ENCODE data around the gene ELOVL5.

Gene ELOVL5

GRCh38 chr6:53240761-53241160, 108.0 kb downstream of the ELOVL5 start:
- Histone ChIP-seq H3K4me3 (ENCODE audit: low read length) (no peak overlapping the region), H3K9me2 (replicated peaks; ENCODE audit: insufficient read depth, low read length) (no peaks in the 10 kb centered on the region), H3F3A (ENCODE audit: insufficient read depth, low read length) (0 out of 2 replicates have a peak, but pooled peaks cover 5% of the 10 kb centered on the region), H3K4me2 (ENCODE audit: low read depth, low read length) (no peak overlapping the region), H3K9me3 (replicated peaks; ENCODE audit: insufficient read depth, low read length) (no peaks in the 10 kb centered on the region), H3K27me3 (replicated peaks; ENCODE audit: insufficient read depth, low read length) (no peaks in the 10 kb centered on the region), H3K79me2 (ENCODE audit: low read length) (no peaks in the 10 kb centered on the region), H3K9ac (ENCODE audit: low read length) (no peak overlapping the region), H4K20me1 (ENCODE audit: insufficient read depth, low read length) (no peaks in the 10 kb centered on the region), H3K27ac (ENCODE audit: low read length) (no peak overlapping the region), H2AFZ (ENCODE audit: low read length) (no peak overlapping the region), H3K4me1 (ENCODE audit: low read length) (peaks cover 19% of the 10 kb centered on the region), H3K36me3 (replicated peaks; ENCODE audit: insufficient read depth, low read length) (no peaks in the 10 kb centered on the region)
- DNase-seq: no peak
- TF ChIP-seq EZH2phosphoT487 (IDR thresholded peaks at IDR 0.05; ENCODE audit: low read length) (no peak), EZH2 (optimal IDR thresholded peaks at IDR 0.05; ENCODE audit: low read depth, low read length) (no peak)
- TF ChIP-seq, protein P1, sequence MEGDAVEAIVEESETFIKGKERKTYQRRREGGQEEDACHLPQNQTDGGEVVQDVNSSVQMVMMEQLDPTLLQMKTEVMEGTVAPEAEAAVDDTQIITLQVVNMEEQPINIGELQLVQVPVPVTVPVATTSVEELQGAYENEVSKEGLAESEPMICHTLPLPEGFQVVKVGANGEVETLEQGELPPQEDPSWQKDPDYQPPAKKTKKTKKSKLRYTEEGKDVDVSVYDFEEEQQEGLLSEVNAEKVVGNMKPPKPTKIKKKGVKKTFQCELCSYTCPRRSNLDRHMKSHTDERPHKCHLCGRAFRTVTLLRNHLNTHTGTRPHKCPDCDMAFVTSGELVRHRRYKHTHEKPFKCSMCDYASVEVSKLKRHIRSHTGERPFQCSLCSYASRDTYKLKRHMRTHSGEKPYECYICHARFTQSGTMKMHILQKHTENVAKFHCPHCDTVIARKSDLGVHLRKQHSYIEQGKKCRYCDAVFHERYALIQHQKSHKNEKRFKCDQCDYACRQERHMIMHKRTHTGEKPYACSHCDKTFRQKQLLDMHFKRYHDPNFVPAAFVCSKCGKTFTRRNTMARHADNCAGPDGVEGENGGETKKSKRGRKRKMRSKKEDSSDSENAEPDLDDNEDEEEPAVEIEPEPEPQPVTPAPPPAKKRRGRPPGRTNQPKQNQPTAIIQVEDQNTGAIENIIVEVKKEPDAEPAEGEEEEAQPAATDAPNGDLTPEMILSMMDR (IDR thresholded peaks at IDR 0.05; ENCODE audit: low read length): no peak

DNA sequence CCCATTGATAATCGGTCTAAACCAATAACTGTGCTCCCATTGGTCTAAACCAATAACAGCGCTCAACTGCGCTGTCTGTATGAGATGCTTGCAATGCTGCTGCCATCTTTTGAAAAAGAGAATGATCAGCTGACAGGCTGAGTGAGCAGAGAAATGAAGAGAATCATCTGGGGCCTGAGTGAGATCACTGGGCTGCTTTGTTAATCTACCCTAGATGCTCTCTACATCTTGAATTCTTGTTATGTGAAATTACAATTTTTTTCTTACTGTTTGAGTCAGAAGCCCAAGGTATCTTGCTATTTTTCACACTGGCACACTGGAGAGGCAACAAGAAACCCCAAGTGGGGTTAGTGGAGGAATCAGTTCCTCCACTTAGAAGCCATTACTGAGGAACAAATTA, 108.6 kb downstream of the ELOVL5 start:
- Histone ChIP-seq H3K4me1 (ENCODE audit: low read length) (peaks cover 19% of the 10 kb centered on the region), H3K4me3 (ENCODE audit: low read length) (no peak overlapping the region), H3K27me3 (replicated peaks; ENCODE audit: insufficient read depth, low read length) (no peaks in the 10 kb centered on the region), H3K36me3 (replicated peaks; ENCODE audit: insufficient read depth, low read length) (no peaks in the 10 kb centered on the region), H3K4me2 (ENCODE audit: low read depth, low read length) (no peak overlapping the region), H3K9ac (ENCODE audit: low read length) (no peak overlapping the region), H2AFZ (ENCODE audit: low read length) (no peak overlapping the region), H3K27ac (ENCODE audit: low read length) (no peak overlapping the region), H4K20me1 (ENCODE audit: insufficient read depth, low read length) (no peaks in the 10 kb centered on the region), H3K79me2 (ENCODE audit: low read length) (no peaks in the 10 kb centered on the region), H3K9me3 (replicated peaks; ENCODE audit: insufficient read depth, low read length) (no peaks in the 10 kb centered on the region), H3F3A (ENCODE audit: insufficient read depth, low read length) (0 out of 2 replicates have a peak, but pooled peaks cover 5% of the 10 kb centered on the region), H3K9me2 (replicated peaks; ENCODE audit: insufficient read depth, low read length) (no peaks in the 10 kb centered on the region)
- TF ChIP-seq EZH2 (optimal IDR thresholded peaks at IDR 0.05; ENCODE audit: low read depth, low read length) (no peak), EZH2phosphoT487 (IDR thresholded peaks at IDR 0.05; ENCODE audit: low read length) (no peak)
- TF ChIP-seq, protein P1 (IDR thresholded peaks at IDR 0.05; ENCODE audit: low read length): no peak
- no peak for DNase-seq

- H3K4me3 ChIP-seq (ENCODE audit: low read length): no peak overlapping the region
- no peak overlapping the region for H3K9ac ChIP-seq (ENCODE audit: low read length)
- H4K20me1 ChIP-seq (ENCODE audit: insufficient read depth, low read length): no peaks in the 10 kb centered on the region
- H3K27me3 ChIP-seq (replicated peaks; ENCODE audit: insufficient read depth, low read length): no peaks in the 10 kb centered on the region
- H3F3A ChIP-seq (ENCODE audit: insufficient read depth, low read length): 0 out of 2 replicates have a peak, but pooled peaks cover 5% of the 10 kb centered on the region
- H3K79me2 ChIP-seq (ENCODE audit: low read length): no peaks in the 10 kb centered on the region
- no peaks in the 10 kb centered on the region for H3K9me2 ChIP-seq (replicated peaks; ENCODE audit: insufficient read depth, low read length)
- no peaks in the 10 kb centered on the region for H3K36me3 ChIP-seq (replicated peaks; ENCODE audit: insufficient read depth, low read length)
- no peak overlapping the region for H3K4me2 ChIP-seq (ENCODE audit: low read depth, low read length)
- H3K27ac ChIP-seq (ENCODE audit: low read length): no peak overlapping the region
- H3K9me3 ChIP-seq (replicated peaks; ENCODE audit: insufficient read depth, low read length): no peaks in the 10 kb centered on the region
- H2AFZ ChIP-seq (ENCODE audit: low read length): no peak overlapping the region
- peaks cover 15% of the 10 kb centered on the region; the same call in 1 of the 2 replicates for H3K4me1 ChIP-seq (ENCODE audit: low read length)
- no peak for DNase-seq
- no peak for TF ChIP-seq EZH2 (optimal IDR thresholded peaks at IDR 0.05; ENCODE audit: low read depth, low read length)
- TF ChIP-seq, protein P1 (IDR thresholded peaks at IDR 0.05; ENCODE audit: low read length): no peak
- TF ChIP-seq EZH2phosphoT487 (IDR thresholded peaks at IDR 0.05; ENCODE audit: low read length): no peak
These were observed 109.2 kb downstream of the ELOVL5 start for GRCh38 chr6:53239526-53239925.

All from MM.1S (cell line).